ENCODE results near the gene PPP2R2D. TPM values are rescaled to one million over a fixed set of nuclear protein-coding genes. Genes with fewer than 3 reads are reported as not detected.
A peak's percentile ranks its signal among the peaks of the same experiment; 100 is the strongest.

PPP2R2D gene
- total RNA-seq (2021) (23.5 TPM in 2 replicates), Bru-seq, nascent RNA (percentile 76 among the genes with signal in this experiment), BruChase-seq, experiment 1, labeled RNA remaining after a 2-hour chase (percentile 80 among the genes with signal in this experiment), BruChase-seq, experiment 2, labeled RNA remaining after a 6-hour chase (percentile 71 among the genes with signal in this experiment)
- long read RNA-seq, full-length matches to known transcripts = 19 of 51 reads
- long read RNA-seq, partial matches to known transcripts = 8 of 51 reads
- long read RNA-seq, other reads (novel, unspliced or antisense) = 24 of 51 reads

DNA sequence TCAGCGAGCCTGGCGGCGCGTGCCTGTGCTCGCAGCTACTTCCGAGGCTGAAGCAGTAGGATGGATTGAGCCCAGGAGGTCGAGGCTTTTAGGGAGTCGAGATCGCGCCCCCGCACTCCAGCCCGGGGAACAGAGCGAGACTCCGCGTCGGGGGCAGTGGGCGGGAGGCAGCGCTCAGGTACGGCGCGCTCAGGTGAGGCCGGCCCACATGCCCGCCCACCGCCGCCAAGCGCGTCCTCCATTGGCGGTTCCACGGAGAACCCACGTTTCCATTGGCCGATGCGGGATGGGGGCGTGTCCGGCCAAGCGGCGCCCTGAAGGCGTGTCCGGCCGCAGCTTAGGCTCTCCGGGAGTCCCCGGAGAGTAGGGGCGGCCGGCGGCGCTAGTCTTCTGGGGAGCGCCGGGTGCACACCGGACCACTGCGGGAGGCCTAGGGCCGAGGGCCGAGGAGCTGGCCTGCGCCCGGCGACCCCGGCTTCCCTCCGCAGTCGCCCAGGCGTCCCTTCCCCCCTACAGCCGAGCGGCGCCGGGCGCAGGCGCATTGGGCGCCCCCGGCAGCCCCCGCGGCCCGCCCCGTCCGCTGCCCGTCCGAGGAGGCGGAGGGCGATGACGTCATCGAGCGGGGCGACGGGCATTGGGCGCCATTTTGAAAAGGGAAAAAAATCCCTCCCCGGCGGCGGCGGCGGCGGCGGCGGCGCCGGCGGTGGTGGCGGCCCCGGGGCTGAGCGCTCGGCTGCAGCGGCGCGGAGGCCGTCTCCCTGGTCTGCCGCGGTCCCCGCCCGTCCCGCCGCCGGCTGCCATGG lies at the start of gene PPP2R2D:
Gene PPP2R2D (plus strand): TSS at position 659 of the 803 bp plus-strand sequence. CDS start 141 bp downstream, at position 800.
- TF ChIP-seq EZH2 (IDR thresholded peaks at IDR 0.05; ENCODE audit: low read depth) = no peak
- TF ChIP-seq, protein P1, sequence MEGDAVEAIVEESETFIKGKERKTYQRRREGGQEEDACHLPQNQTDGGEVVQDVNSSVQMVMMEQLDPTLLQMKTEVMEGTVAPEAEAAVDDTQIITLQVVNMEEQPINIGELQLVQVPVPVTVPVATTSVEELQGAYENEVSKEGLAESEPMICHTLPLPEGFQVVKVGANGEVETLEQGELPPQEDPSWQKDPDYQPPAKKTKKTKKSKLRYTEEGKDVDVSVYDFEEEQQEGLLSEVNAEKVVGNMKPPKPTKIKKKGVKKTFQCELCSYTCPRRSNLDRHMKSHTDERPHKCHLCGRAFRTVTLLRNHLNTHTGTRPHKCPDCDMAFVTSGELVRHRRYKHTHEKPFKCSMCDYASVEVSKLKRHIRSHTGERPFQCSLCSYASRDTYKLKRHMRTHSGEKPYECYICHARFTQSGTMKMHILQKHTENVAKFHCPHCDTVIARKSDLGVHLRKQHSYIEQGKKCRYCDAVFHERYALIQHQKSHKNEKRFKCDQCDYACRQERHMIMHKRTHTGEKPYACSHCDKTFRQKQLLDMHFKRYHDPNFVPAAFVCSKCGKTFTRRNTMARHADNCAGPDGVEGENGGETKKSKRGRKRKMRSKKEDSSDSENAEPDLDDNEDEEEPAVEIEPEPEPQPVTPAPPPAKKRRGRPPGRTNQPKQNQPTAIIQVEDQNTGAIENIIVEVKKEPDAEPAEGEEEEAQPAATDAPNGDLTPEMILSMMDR (conservative IDR thresholded peaks at IDR 0.05) = no peak
- Histone ChIP-seq H3K27me3 (ENCODE audit: insufficient read depth, low read depth) (no peaks in the 10 kb centered on the region; the same call in 1 of the 2 replicates), H2AFZ (peak within 1 kb of the TSS; percentile 90), H4K20me1 (ENCODE audit: insufficient read depth) (peaks cover 20% of the 10 kb centered on the region), H3K9me2 (ENCODE audit: insufficient read depth) (no peaks in the 10 kb centered on the region), H3K79me2 (ENCODE audit: low read depth) (peaks cover 39% of the 10 kb centered on the region), H3K4me2 (peak within 1 kb of the TSS; percentile 96), H3K4me1 (replicated peaks; ENCODE audit: insufficient read depth) (peaks cover 29% of the 10 kb centered on the region), H3K36me3 (ENCODE audit: low read depth) (no peaks in the 10 kb centered on the region), H3K9me3 (ENCODE audit: insufficient read depth, low read depth) (no peaks in the 10 kb centered on the region), H3K27ac (no peak within 1 kb of the TSS), H3K4me3 (peak within 1 kb of the TSS; percentile 79), H3F3A (ENCODE audit: insufficient read depth, low read depth) (no peaks in the 10 kb centered on the region; the same call in 1 of the 2 replicates)
- intact Hi-C loops (cut with micrococcal nuclease; ENCODE audit: unreplicated experiment) = loop anchor here (1.0 to 5.0 kb wide), 3 partner anchors 12 to 507 kb away; no protein-coding TSS in a partner anchor
- CTCF ChIA-PET = interaction anchor here (0.7 kb wide), 1 partner anchor 1591 kb away, joined by 4 read pairs; no protein-coding TSS in a partner anchor
- DNase-seq = peak; percentile 83 to 92
- POLR2A ChIA-PET (ENCODE audit: unreplicated experiment) = interaction anchor here (0.5 to 1.1 kb wide), 4 partner anchors 12 to 196 kb away, joined by 5 to 8 read pairs (median 5); no protein-coding TSS in a partner anchor
- BruUV-seq (replicated peaks) = no TSS peak

DNA sequence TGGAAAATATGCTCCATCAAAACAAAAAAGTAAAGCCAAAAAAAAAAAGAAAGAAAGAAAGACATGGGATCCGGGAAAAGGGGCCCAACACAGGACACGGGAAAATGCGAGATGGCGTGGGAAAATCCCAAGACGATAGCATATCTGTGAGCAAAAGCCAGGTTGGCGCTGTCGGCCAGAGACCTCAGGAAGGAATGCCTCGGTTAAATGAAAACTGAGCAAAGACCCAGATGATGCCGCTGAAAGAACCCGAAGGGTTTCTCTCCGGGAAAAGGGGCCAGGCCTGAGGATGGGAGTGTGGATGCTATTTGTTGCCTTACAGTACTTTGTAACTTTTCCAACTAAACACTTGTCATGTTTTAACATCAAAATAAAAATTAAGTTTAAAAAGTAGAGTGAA lies 49.5 kb upstream of the PPP2R2D start:
- H3K4me1 ChIP-seq (replicated peaks; ENCODE audit: insufficient read depth) = no peaks in the 10 kb centered on the region
- H3K36me3 ChIP-seq (ENCODE audit: low read depth) = no peaks in the 10 kb centered on the region
- intact Hi-C loops (cut with micrococcal nuclease; ENCODE audit: unreplicated experiment) = no loop called here
- CTCF ChIA-PET = no interaction called here
- no peaks in the 10 kb centered on the region for H4K20me1 ChIP-seq (ENCODE audit: insufficient read depth)
- POLR2A ChIA-PET (ENCODE audit: unreplicated experiment) = no interaction called here
- H3K9me3 ChIP-seq (ENCODE audit: insufficient read depth, low read depth) = no peaks in the 10 kb centered on the region
- H3K4me2 ChIP-seq = no peak overlapping the region
- DNase-seq = no peak
- BruUV-seq (replicated peaks) = no TSS peak
- no peaks in the 10 kb centered on the region for H3F3A ChIP-seq (ENCODE audit: insufficient read depth, low read depth)
- H3K27me3 ChIP-seq (ENCODE audit: insufficient read depth, low read depth) = peaks cover 79% of the 10 kb centered on the region
- TF ChIP-seq EZH2 (IDR thresholded peaks at IDR 0.05; ENCODE audit: low read depth) = no peak
- TF ChIP-seq, protein P1 (conservative IDR thresholded peaks at IDR 0.05) = no peak
- no peak overlapping the region for H3K27ac ChIP-seq
- H3K4me3 ChIP-seq = no peak overlapping the region
- H3K9me2 ChIP-seq (ENCODE audit: insufficient read depth) = no peaks in the 10 kb centered on the region
- H2AFZ ChIP-seq = no peak overlapping the region
- no peaks in the 10 kb centered on the region for H3K79me2 ChIP-seq (ENCODE audit: low read depth)

DNA sequence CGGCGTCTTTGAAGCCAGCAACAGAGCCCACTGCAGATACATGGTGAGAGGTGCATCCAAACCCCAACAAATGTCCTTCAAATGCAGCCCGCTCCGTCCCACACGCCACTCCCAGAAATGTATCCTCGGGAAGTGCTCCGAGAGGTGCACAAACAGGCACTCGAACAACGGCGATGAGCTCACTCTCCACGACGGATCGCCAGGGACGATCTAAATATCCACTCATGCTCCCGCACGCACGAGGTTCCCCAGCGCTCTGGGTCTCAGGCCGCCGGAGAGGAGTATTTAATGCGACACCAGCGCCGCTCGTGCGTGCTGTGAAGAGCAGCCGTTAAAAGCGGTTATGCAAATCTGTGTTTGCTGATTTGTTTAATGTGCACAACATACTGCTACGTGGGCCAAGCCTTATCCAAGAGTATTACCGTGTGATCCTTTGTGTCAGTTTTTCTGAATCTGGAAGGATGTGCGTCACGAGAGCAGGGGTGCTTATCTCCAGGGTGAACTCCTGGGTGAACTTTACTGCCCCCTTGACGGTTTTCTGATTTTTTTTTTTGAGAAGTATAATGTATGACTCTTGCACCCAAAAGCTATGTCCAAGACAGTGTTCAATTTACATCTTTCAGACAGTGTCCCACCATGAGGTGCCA lies 48.5 kb upstream of the PPP2R2D start:
- DNase-seq = no peak
- TF ChIP-seq, protein P1 (conservative IDR thresholded peaks at IDR 0.05) = no peak
- no peak for TF ChIP-seq EZH2 (IDR thresholded peaks at IDR 0.05; ENCODE audit: low read depth)
- H3K36me3 ChIP-seq (ENCODE audit: low read depth) = no peaks in the 10 kb centered on the region
- H3K9me2 ChIP-seq (ENCODE audit: insufficient read depth) = no peaks in the 10 kb centered on the region
- no peaks in the 10 kb centered on the region for H3K79me2 ChIP-seq (ENCODE audit: low read depth)
- no peaks in the 10 kb centered on the region for H3K9me3 ChIP-seq (ENCODE audit: insufficient read depth, low read depth)
- H2AFZ ChIP-seq = no peak overlapping the region
- no peaks in the 10 kb centered on the region for H3F3A ChIP-seq (ENCODE audit: insufficient read depth, low read depth)
- H3K4me2 ChIP-seq = no peak overlapping the region
- CTCF ChIA-PET = no interaction called here
- no peak overlapping the region for H3K4me3 ChIP-seq
- no peaks in the 10 kb centered on the region for H3K4me1 ChIP-seq (replicated peaks; ENCODE audit: insufficient read depth)
- no TSS peak for BruUV-seq (replicated peaks)
- no peak overlapping the region for H3K27ac ChIP-seq
- intact Hi-C loops (cut with micrococcal nuclease; ENCODE audit: unreplicated experiment) = no loop called here
- POLR2A ChIA-PET (ENCODE audit: unreplicated experiment) = no interaction called here
- no peaks in the 10 kb centered on the region for H4K20me1 ChIP-seq (ENCODE audit: insufficient read depth)
- peaks cover 80% of the 10 kb centered on the region for H3K27me3 ChIP-seq (ENCODE audit: insufficient read depth, low read depth)

Data from PC-9 (cell line).